ENCODE data around the gene PLK5.

The PLK5 gene

GRCh38 chr19:1481893-1482360, 42.0 kb upstream of the PLK5 start:
- DNase-seq (ENCODE audit: low read depth): no peak
- TF ChIP-seq CTCF (IDR thresholded peaks at IDR 0.05; ENCODE audit: control insufficient read depth, extremely low read depth, insufficient read depth): no peak

GRCh38 chr19:1482361-1483130, 41.3 kb upstream of the PLK5 start:
- no peak overlapping the region for H3K4me3 ChIP-seq (ENCODE audit: low read depth, low read length)
- no peak for DNase-seq (ENCODE audit: low read depth)
- no peak for TF ChIP-seq CTCF (IDR thresholded peaks at IDR 0.05; ENCODE audit: control insufficient read depth, extremely low read depth, insufficient read depth)

More at GRCh38 chr19:1481893-1482360, 42.0 kb upstream of the PLK5 start:
- no peak overlapping the region for H3K4me3 ChIP-seq (ENCODE audit: low read depth, low read length)

GRCh38 chr19:1483131-1483978, 40.5 kb upstream of the PLK5 start:
- no peak for TF ChIP-seq CTCF (IDR thresholded peaks at IDR 0.05; ENCODE audit: control insufficient read depth, extremely low read depth, insufficient read depth)
- H3K4me3 ChIP-seq (ENCODE audit: low read depth, low read length): no peak overlapping the region
- DNase-seq (ENCODE audit: low read depth): no peak

- no peak for TF ChIP-seq CTCF (IDR thresholded peaks at IDR 0.05; ENCODE audit: control insufficient read depth, extremely low read depth, insufficient read depth)
- H3K4me3 ChIP-seq (ENCODE audit: low read depth, low read length): no peak overlapping the region
- no peak for DNase-seq (ENCODE audit: low read depth)
These were observed 39.9 kb upstream of the PLK5 start for GRCh38 chr19:1483979-1484428.

GRCh38 chr19:1486720-1487575, 36.9 kb upstream of the PLK5 start:
- no peak overlapping the region for H3K4me3 ChIP-seq (ENCODE audit: low read depth, low read length)
- TF ChIP-seq CTCF (IDR thresholded peaks at IDR 0.05; ENCODE audit: control insufficient read depth, extremely low read depth, insufficient read depth): no peak
- DNase-seq (ENCODE audit: low read depth): no peak

- H3K4me3 ChIP-seq (ENCODE audit: low read depth, low read length): no peak overlapping the region
- no peak for DNase-seq (ENCODE audit: low read depth)
- no peak for TF ChIP-seq CTCF (IDR thresholded peaks at IDR 0.05; ENCODE audit: control insufficient read depth, extremely low read depth, insufficient read depth)
These were observed 36.1 kb upstream of the PLK5 start for GRCh38 chr19:1487576-1488281.
